ENCODE measurements around the gene NCAPG2. TPM values are rescaled to one million over a fixed set of nuclear protein-coding genes. Genes with fewer than 3 reads are reported as not detected.

NCAPG2 gene
- total RNA-seq, 4 donors from 2014 or later = 4.6 to 6.4 (median 5.6) TPM

- H3K9me3 ChIP-seq = no peaks in the 10 kb centered on the region
- H3K27ac ChIP-seq = no peak overlapping the region
- peaks cover 0 to 4% of the 10 kb centered on the region in 2 donors for H3K36me3 ChIP-seq
- WGBS, 2 donors (ENCODE audit: low coverage in 1 of 2) = 69 to 89% methylated on average over 12 to 18 of the region's 21 CpGs
- no peaks in the 10 kb centered on the region for H3K4me1 ChIP-seq
- ATAC-seq = no peak
- no peaks in the 10 kb centered on the region for H3K27me3 ChIP-seq
- TF ChIP-seq POLR2AphosphoS5 (IDR thresholded peaks at IDR 0.05) (no peak), EP300 (IDR thresholded peaks at IDR 0.05) (no peak), CTCF (IDR thresholded peaks at IDR 0.05) (no peak), POLR2A (IDR thresholded peaks at IDR 0.05) (no peak)
- H3K4me3 ChIP-seq = no peak overlapping the region
Observed at GRCh38 chr7:158724658-158725505, 20.3 kb upstream of the NCAPG2 start.

GRCh38 chr7:158723714-158724385 is 19.2 kb upstream of the NCAPG2 start:
- no peaks in the 10 kb centered on the region for H3K36me3 ChIP-seq
- H3K27ac ChIP-seq = no peak overlapping the region
- TF ChIP-seq POLR2A (IDR thresholded peaks at IDR 0.05) = no peak
- no peak for TF ChIP-seq EP300 (IDR thresholded peaks at IDR 0.05)
- TF ChIP-seq POLR2AphosphoS5 (IDR thresholded peaks at IDR 0.05) = no peak
- no peak for TF ChIP-seq CTCF (IDR thresholded peaks at IDR 0.05)
- 69 to 81% methylated on average over 3 to 9 of the region's 12 CpGs for WGBS, 2 donors (ENCODE audit: low coverage in 1 of 2)
- H3K9me3 ChIP-seq = no peaks in the 10 kb centered on the region
- H3K4me1 ChIP-seq = no peaks in the 10 kb centered on the region
- no peak overlapping the region for H3K4me3 ChIP-seq
- no peak for ATAC-seq
- H3K27me3 ChIP-seq = no peaks in the 10 kb centered on the region

- Histone ChIP-seq H3K27me3 (no peaks in the 10 kb centered on the region), H3K36me3 (no peaks in the 10 kb centered on the region), H3K4me3 (no peak overlapping the region), H3K4me1 (no peaks in the 10 kb centered on the region), H3K9me3 (no peaks in the 10 kb centered on the region), H3K27ac (no peak overlapping the region)
- ATAC-seq = no peak
- 63 to 94% methylated on average over 1 to 3 of the region's 13 CpGs for WGBS, 2 donors (ENCODE audit: low coverage in 1 of 2)
- no peak for TF ChIP-seq POLR2A (IDR thresholded peaks at IDR 0.05)
Observed at GRCh38 chr7:158723266-158723665, 18.7 kb upstream of the NCAPG2 start.

GRCh38 chr7:158722574-158723237 is 18.1 kb upstream of the NCAPG2 start:
- no peak overlapping the region for H3K4me3 ChIP-seq
- H3K27me3 ChIP-seq = no peaks in the 10 kb centered on the region
- H3K9me3 ChIP-seq = no peaks in the 10 kb centered on the region
- no peaks in the 10 kb centered on the region for H3K4me1 ChIP-seq
- H3K27ac ChIP-seq = no peak overlapping the region
- no peak for ATAC-seq
- WGBS, 2 donors (ENCODE audit: low coverage in 1 of 2) = 85 to 91% methylated on average over 3 to 4 of the region's 6 CpGs
- TF ChIP-seq POLR2AphosphoS5 (IDR thresholded peaks at IDR 0.05) = no peak
- H3K36me3 ChIP-seq = no peaks in the 10 kb centered on the region

GRCh38 chr7:158720112-158720511 is 15.5 kb upstream of the NCAPG2 start:
- Histone ChIP-seq H3K36me3 (no peaks in the 10 kb centered on the region), H3K27ac (no peak overlapping the region), H3K4me1 (no peaks in the 10 kb centered on the region), H3K4me3 (no peak overlapping the region), H3K27me3 (no peaks in the 10 kb centered on the region), H3K9me3 (no peaks in the 10 kb centered on the region)
- no peak for ATAC-seq
- TF ChIP-seq POLR2AphosphoS5 (IDR thresholded peaks at IDR 0.05) (no peak), POLR2A (IDR thresholded peaks at IDR 0.05) (no peak), CTCF (IDR thresholded peaks at IDR 0.05) (no peak), EP300 (IDR thresholded peaks at IDR 0.05) (no peak)
- whole genome bisulfite sequencing, 2 donors (ENCODE audit: low coverage in 1 of 2) = 74 to 89% methylated on average over 9 of the region's 9 CpGs

Data from gastroesophageal sphincter (tissue), 4 donors.